Trophoblast cell (in vitro differentiated cells and primary cell): ENCODE measurements around the gene RIN2.

Source experiments
- DNase-seq, 2 donors: peaks; one replicate each; pipeline ENCODE4 v3.0.0-alpha.2; 2016
- H2AFZ ChIP-seq: 2 replicates; pipeline ENCODE4 v1.6.1; 2013; ENCODE audit warnings: low read length, moderate library complexity, mild to moderate bottlenecking; ENCODE audit not compliant: insufficient read depth, poor library complexity
- H2AK5ac ChIP-seq: 2 replicates; pipeline ENCODE4 v1.6.1; 2013; ENCODE audit warnings: mild to moderate bottlenecking, low read length
- H2BK120ac ChIP-seq: 2 replicates; pipeline ENCODE4 v1.6.1; 2013; ENCODE audit warnings: low read length, mild to moderate bottlenecking, moderate library complexity; ENCODE audit not compliant: insufficient read depth, poor library complexity
- H2BK12ac ChIP-seq: 2 replicates; pipeline ENCODE4 v1.6.1; 2013; ENCODE audit warnings: mild to moderate bottlenecking, low read length, moderate library complexity
- H2BK5ac ChIP-seq: 2 replicates; pipeline ENCODE4 v1.6.1; 2013; ENCODE audit warnings: low read length, low read depth, moderate library complexity, mild to moderate bottlenecking; ENCODE audit not compliant: poor library complexity
- H3K14ac ChIP-seq: 2 replicates; pipeline ENCODE4 v1.6.1; 2013; ENCODE audit warnings: mild to moderate bottlenecking, low read length
- H3K18ac ChIP-seq: 2 replicates; pipeline ENCODE4 v1.6.1; 2013; ENCODE audit warnings: mild to moderate bottlenecking, low read length
- H3K23ac ChIP-seq: 2 replicates; pipeline ENCODE4 v1.6.1; 2013; ENCODE audit warnings: low read length
- H3K27ac ChIP-seq: 2 replicates; pipeline ENCODE4 v1.5.1; 2013; ENCODE audit warnings: low read depth, mild to moderate bottlenecking, inconsistent platforms, low read length, moderate library complexity
- H3K27me3 ChIP-seq: 2 replicates; pipeline ENCODE4 v1.6.1; 2013; ENCODE audit warnings: inconsistent platforms, mild to moderate bottlenecking, low read length, moderate library complexity; ENCODE audit not compliant: insufficient read depth
- H3K36me3 ChIP-seq, 2 experiments: 1 replicate in 1 of 2; 2 replicates in 1 of 2; pipeline ENCODE4 v1.6.1; 2013; ENCODE audit warnings: low read length in 2 of 2, mild to moderate bottlenecking in 2 of 2, moderate library complexity in 1 of 2; ENCODE audit not compliant: insufficient read depth in 2 of 2, control insufficient read depth in 1 of 2
- H3K4ac ChIP-seq: 2 replicates; pipeline ENCODE4 v1.6.1; 2013; ENCODE audit warnings: low read depth, mild to moderate bottlenecking, low read length, moderate library complexity
- H3K4me1 ChIP-seq, 2 experiments: 1 replicate in 1 of 2; 2 replicates in 1 of 2; pipeline ENCODE4 v1.6.1; 2013; ENCODE audit warnings: low read length in 2 of 2, mild to moderate bottlenecking in 2 of 2, moderate library complexity in 1 of 2; ENCODE audit not compliant: insufficient read depth in 2 of 2, control insufficient read depth in 1 of 2
- H3K4me2 ChIP-seq: 2 replicates; pipeline ENCODE4 v1.6.1; 2013; ENCODE audit warnings: inconsistent platforms, mild to moderate bottlenecking, low read length, moderate library complexity
- H3K4me3 ChIP-seq: 2 replicates; pipeline ENCODE4 v1.5.1; 2013; ENCODE audit warnings: mild to moderate bottlenecking, low read depth, low read length, inconsistent platforms
- H3K79me1 ChIP-seq: one replicate; pipeline ENCODE4 v1.6.1; 2013; ENCODE audit warnings: low read length
- H3K79me2 ChIP-seq: 2 replicates; pipeline ENCODE4 v1.6.1; 2013; ENCODE audit warnings: low read length, mild to moderate bottlenecking; ENCODE audit not compliant: control insufficient read depth, insufficient read depth, poor library complexity
- H3K9ac ChIP-seq: 2 replicates; pipeline ENCODE4 v1.6.1; 2013; ENCODE audit warnings: mild to moderate bottlenecking, low read length
- H3K9me3 ChIP-seq: 2 replicates; pipeline ENCODE4 v1.6.1; 2013; ENCODE audit warnings: low read depth, mild to moderate bottlenecking, control low read depth, inconsistent platforms, low read length; ENCODE audit not compliant: insufficient read depth
- H4K12ac ChIP-seq: 2 replicates; pipeline ENCODE4 v1.6.1; 2013; ENCODE audit warnings: low read depth, mild to moderate bottlenecking, low read length, moderate library complexity
- H4K8ac ChIP-seq: 2 replicates; pipeline ENCODE4 v1.6.1; 2013; ENCODE audit warnings: low read depth, mild to moderate bottlenecking, low read length, moderate library complexity
- H4K91ac ChIP-seq: one replicate; pipeline ENCODE4 v1.6.1; 2013; ENCODE audit warnings: low read depth, mild to moderate bottlenecking, low read length, moderate library complexity
- WGBS: extraction: QIAGEN DNeasy Blood & Tissue Kit; methylation state at CpG from one replicate; pipeline ENCODE4 v1.1.7; 2013; ENCODE audit warnings: missing lambda C conversion rate; ENCODE audit not compliant: insufficient read length, insufficient coverage; ENCODE audit errors: extremely low coverage; 5-methylcytosine and 5-hydroxymethylcytosine counted together

The RIN2 gene

GRCh38 chr20:19746396-19746795 is 11.7 kb upstream of the RIN2 start:
- no peak overlapping the region for H4K8ac ChIP-seq

GRCh38 chr20:19747903-19748302 is 10.2 kb upstream of the RIN2 start:
- Histone ChIP-seq H3K27ac (no peak overlapping the region), H4K91ac (no peak overlapping the region), H3K79me1 (no peaks in the 10 kb centered on the region), H3K4me1 (peaks cover 0 to 5% of the 10 kb centered on the region in 2 experiments), H3K4me3 (no peak overlapping the region), H3K4me2 (no peak overlapping the region), H2AK5ac (no peak overlapping the region), H3K9ac (no peak overlapping the region), H4K8ac (no peak overlapping the region), H3K27me3 (no peaks in the 10 kb centered on the region), H2BK5ac (no peak overlapping the region), H3K18ac (no peak overlapping the region), H4K12ac (no peak overlapping the region), H3K9me3 (peaks cover 2% of the 10 kb centered on the region), H3K4ac (no peak overlapping the region), H3K36me3 (no peaks in the 10 kb centered on the region), H3K14ac (no peak overlapping the region), H3K79me2 (no peaks in the 10 kb centered on the region), H3K23ac (no peak overlapping the region), H2BK120ac (no peak overlapping the region), H2BK12ac (no peak overlapping the region), H2AFZ (no peak overlapping the region)
- no peak for DNase-seq
- no CpG with 5 or more reads among the region's 4 CpGs for WGBS

More at GRCh38 chr20:19746396-19746795, 11.7 kb upstream of the RIN2 start:
- Histone ChIP-seq H2AFZ (no peak overlapping the region), H3K27ac (no peak overlapping the region), H3K14ac (no peak overlapping the region), H4K12ac (no peak overlapping the region), H2AK5ac (no peak overlapping the region), H4K91ac (no peak overlapping the region), H3K79me1 (no peaks in the 10 kb centered on the region), H3K4ac (no peak overlapping the region), H3K18ac (no peak overlapping the region), H3K9me3 (peaks cover 2% of the 10 kb centered on the region), H3K36me3 (no peaks in the 10 kb centered on the region), H2BK5ac (no peak overlapping the region), H3K4me1 (peaks cover 0 to 4% of the 10 kb centered on the region in 2 experiments), H3K27me3 (no peaks in the 10 kb centered on the region), H3K9ac (no peak overlapping the region), H3K4me3 (no peak overlapping the region), H3K23ac (no peak overlapping the region), H3K4me2 (no peak overlapping the region), H3K79me2 (no peaks in the 10 kb centered on the region), H2BK12ac (no peak overlapping the region), H2BK120ac (no peak overlapping the region)
- no CpG with 5 or more reads among the region's 1 CpG for whole genome bisulfite sequencing
- DNase-seq: no peak

- no peak overlapping the region for H4K8ac ChIP-seq
- no peak overlapping the region for H2AFZ ChIP-seq
- peaks cover 0 to 5% of the 10 kb centered on the region in 2 experiments for H3K4me1 ChIP-seq
- H3K9me3 ChIP-seq: peaks cover 2% of the 10 kb centered on the region
- H3K14ac ChIP-seq: no peak overlapping the region
- no peak overlapping the region for H3K4me3 ChIP-seq
- WGBS: no CpG with 5 or more reads among the region's 2 CpGs
- no peak overlapping the region for H2AK5ac ChIP-seq
- H3K79me1 ChIP-seq: no peaks in the 10 kb centered on the region
- no peak overlapping the region for H4K91ac ChIP-seq
- H3K27ac ChIP-seq: no peak overlapping the region
- H3K79me2 ChIP-seq: no peaks in the 10 kb centered on the region
- H3K18ac ChIP-seq: no peak overlapping the region
- H3K9ac ChIP-seq: no peak overlapping the region
- no peak overlapping the region for H3K23ac ChIP-seq
- H3K27me3 ChIP-seq: no peaks in the 10 kb centered on the region
- H3K4me2 ChIP-seq: no peak overlapping the region
- H4K12ac ChIP-seq: no peak overlapping the region
- no peak overlapping the region for H2BK120ac ChIP-seq
- no peak for DNase-seq
- no peak overlapping the region for H3K4ac ChIP-seq
- H3K36me3 ChIP-seq: no peaks in the 10 kb centered on the region
- no peak overlapping the region for H2BK5ac ChIP-seq
- no peak overlapping the region for H2BK12ac ChIP-seq
Observed at GRCh38 chr20:19748681-19749080, 9.4 kb upstream of the RIN2 start.

- WGBS: no CpG with 5 or more reads among the region's 3 CpGs
- no peak overlapping the region for H3K9ac ChIP-seq
- H4K8ac ChIP-seq: no peak overlapping the region
- peaks cover 2% of the 10 kb centered on the region for H3K9me3 ChIP-seq
- no peak for DNase-seq
- no peaks in the 10 kb centered on the region for H3K79me2 ChIP-seq
- H3K4me3 ChIP-seq: no peak overlapping the region
- H2AFZ ChIP-seq: no peak overlapping the region
- no peak overlapping the region for H3K4me2 ChIP-seq
- no peak overlapping the region for H3K23ac ChIP-seq
- no peak overlapping the region for H2BK5ac ChIP-seq
- no peaks in the 10 kb centered on the region for H3K79me1 ChIP-seq
- no peaks in the 10 kb centered on the region for H3K27me3 ChIP-seq
- peaks cover 0 to 5% of the 10 kb centered on the region in 2 experiments for H3K4me1 ChIP-seq
- H4K91ac ChIP-seq: no peak overlapping the region
- no peak overlapping the region for H3K14ac ChIP-seq
- H2AK5ac ChIP-seq: no peak overlapping the region
- H3K36me3 ChIP-seq: no peaks in the 10 kb centered on the region
- H3K18ac ChIP-seq: no peak overlapping the region
- H2BK120ac ChIP-seq: no peak overlapping the region
- H3K4ac ChIP-seq: no peak overlapping the region
- H2BK12ac ChIP-seq: no peak overlapping the region
- no peak overlapping the region for H3K27ac ChIP-seq
- H4K12ac ChIP-seq: no peak overlapping the region
Observed at GRCh38 chr20:19749618-19750071, 8.4 kb upstream of the RIN2 start.
